Measurements from ENCODE around the gene REC8. TPM values are rescaled to one million over a fixed set of nuclear protein-coding genes. Genes with fewer than 3 reads are reported as not detected.
A peak's percentile ranks its signal among the peaks of the same experiment; 100 is the strongest.

The REC8 gene
- total RNA-seq, 1 experiment from 2014 or later, result 7.6 TPM

GRCh38 chr14:24179961-24180796 is 8.3 kb downstream of the REC8 start:
- ChIA-PET RAD21 (ENCODE audit: low non-redundant PET in 1 of 2, low total read pairs in 2 of 2, uncharacterized antibody in 2 of 2, unreplicated experiment in 2 of 2) (no interaction called here), CTCF (interaction anchor here (2.2 kb wide), 1 partner anchor 19 kb away, joined by 5 read pairs; the partner anchor contains the start of gene IRF9), POLR2A (interaction anchor here (1.0 to 1.4 kb wide), 2 partner anchors 19 to 34 kb away, joined by 3 to 5 read pairs; partner anchors contain the start of genes IRF9 and PSME2)
- Histone ChIP-seq H3K4me2 (ENCODE audit: low read length) (no peak overlapping the region), H3K36me3 (ENCODE audit: control insufficient read depth in 1 of 2, insufficient read depth in 2 of 2, low read length in 2 of 2) (peaks cover 26 to 40% of the 10 kb centered on the region in 2 experiments; a peak in 3 of 4 replicates), H3K9ac (ENCODE audit: low read length) (no peak overlapping the region), H3K9me2 (ENCODE audit: insufficient read depth) (no peaks in the 10 kb centered on the region), H3K9me3 (ENCODE audit: control insufficient read depth in 1 of 2, insufficient read depth in 1 of 2, low read depth in 1 of 2, low read length in 2 of 2) (no peaks in the 10 kb centered on the region), H2AFZ (ENCODE audit: low read depth, low read length, poor library complexity, severe bottlenecking) (no peak overlapping the region), H3K79me2 (ENCODE audit: insufficient read depth, low read length) (peaks cover 5% of the 10 kb centered on the region; the same call in 1 of the 2 replicates), H3K4me3 (replicated peaks in 1 of 2; ENCODE audit: low read depth in 1 of 2, low read length in 2 of 2) (no peak overlapping the region), H3K27ac (ENCODE audit: low read depth, low read length) (no peak overlapping the region), H3K27me3 (ENCODE audit: insufficient read depth, low read length) (no peaks in the 10 kb centered on the region), H4K20me1 (ENCODE audit: insufficient read depth) (no peaks in the 10 kb centered on the region), H3K4me1 (ENCODE audit: control insufficient read depth in 1 of 2, insufficient read depth in 2 of 2, low read length in 2 of 2) (no peaks in the 10 kb centered on the region)
- intact Hi-C loops (cut with micrococcal nuclease), result no loop called here
- DNase-seq (ENCODE audit: low read depth, low spot score), result no peak
- ATAC-seq, result 0 out of 2 replicates have a peak, but pooled peaks have one; percentile 2
- no TSS peak for BruUV-seq (replicated peaks)
- TF ChIP-seq CEBPB (IDR thresholded peaks at IDR 0.05; ENCODE audit: low read depth) (no peak), CTCF (IDR thresholded peaks at IDR 0.05 in 2 of 3, conservative IDR thresholded peaks at IDR 0.05 in 1 of 3; ENCODE audit: borderline replicate concordance in 1 of 3, insufficient read depth in 1 of 3, low read depth in 2 of 3, low read length in 2 of 3) (no peak), SRF (IDR thresholded peaks at IDR 0.05; ENCODE audit: low read depth) (no peak), JUND (IDR thresholded peaks at IDR 0.05) (no peak), CBX3 (IDR thresholded peaks at IDR 0.05; ENCODE audit: low read depth) (no peak), RAD21 (IDR thresholded peaks at IDR 0.05; ENCODE audit: low read depth) (no peak), POLR2A (IDR thresholded peaks at IDR 0.05; ENCODE audit: borderline replicate concordance, extremely low read depth, insufficient read depth, insufficient read length) (no peak), REST (IDR thresholded peaks at IDR 0.05; ENCODE audit: low read depth) (no peak), TCF7L2 (IDR thresholded peaks at IDR 0.05; ENCODE audit: borderline replicate concordance, extremely low read depth, insufficient read depth, insufficient read length) (no peak), EZH2 (IDR thresholded peaks at IDR 0.05) (no peak)

All from HCT116 (cell line).